ENCODE results near the gene CCDC27.
"Not testable (repeated sequence)": the region's sequence is repeated elsewhere in the genome, so short reads cannot be mapped to it uniquely, and the experiment has no call there.

The CCDC27 gene

GRCh38 chr1:3796215-3797061 lies 44.2 kb downstream of the CCDC27 start, which contains the start of gene LRRC47:
Gene LRRC47, minus strand, starts transcription at chr1:3796498. Its CDS starts 22 bp downstream, at chr1:3796476.
- DNase-seq, result peak; percentile 50

- no peak for DNase-seq
These were observed 47.9 kb downstream of the CCDC27 start for GRCh38 chr1:3799976-3800685.

- not testable (repeated sequence) for DNase-seq
These were observed 48.5 kb downstream of the CCDC27 start for GRCh38 chr1:3800795-3801194.

- no peak for DNase-seq
These were observed 51.8 kb downstream of the CCDC27 start for GRCh38 chr1:3803905-3804626.

- not testable (repeated sequence) for DNase-seq
These were observed 52.3 kb downstream of the CCDC27 start for GRCh38 chr1:3804627-3804944.

- DNase-seq, result no peak
These were observed 52.8 kb downstream of the CCDC27 start for GRCh38 chr1:3805038-3805437.

GRCh38 chr1:3807769-3808168 lies 55.5 kb downstream of the CCDC27 start:
- no peak for DNase-seq

- no peak for DNase-seq
These were observed 57.4 kb downstream of the CCDC27 start for GRCh38 chr1:3809680-3810079.

- DNase-seq, result not testable (repeated sequence)
These were observed 58.0 kb downstream of the CCDC27 start for GRCh38 chr1:3810149-3810761.

GRCh38 chr1:3811595-3811911 lies 59.3 kb downstream of the CCDC27 start:
- DNase-seq, result no peak

- no peak for DNase-seq
These were observed 61.8 kb downstream of the CCDC27 start for GRCh38 chr1:3814065-3814464.

- no peak for DNase-seq
These were observed 62.7 kb downstream of the CCDC27 start for GRCh38 chr1:3814771-3815561.

GRCh38 chr1:3816331-3817137 lies 64.3 kb downstream of the CCDC27 start:
- no peak for DNase-seq

- no peak for DNase-seq
These were observed 65.0 kb downstream of the CCDC27 start for GRCh38 chr1:3817138-3817740.

- no peak for DNase-seq
These were observed 65.8 kb downstream of the CCDC27 start for GRCh38 chr1:3817821-3818597.

- no peak for DNase-seq
These were observed 67.5 kb downstream of the CCDC27 start for GRCh38 chr1:3819771-3820200.

GRCh38 chr1:3820316-3820715 lies 68.1 kb downstream of the CCDC27 start:
- DNase-seq, result no peak

GRCh38 chr1:3821004-3821403 lies 68.8 kb downstream of the CCDC27 start:
- DNase-seq, result no peak

Measured in NCI-H1048 (cell line).